Placental epithelial cell (primary cell): Measurements from ENCODE around the gene FOXK1. TPM values are rescaled to one million over a fixed set of nuclear protein-coding genes. Genes with fewer than 3 reads are reported as not detected.

ENCODE experiments used
- small RNA-seq: library from RNA; depleted of rRNA; stranded (forward); fragments of <200 nt; gene quantifications from one replicate; pipeline ENCODE3, GENCODE V24; 2012
- total RNA-seq: library from RNA; depleted of rRNA; stranded (reverse); fragments of >200 nt; gene quantifications from 2 replicates; pipeline ENCODE4 v1.2.3, GENCODE V29; 2012

FOXK1 gene
- 18.1 and 18.5 TPM in 2 replicates for total RNA-seq

DNA sequence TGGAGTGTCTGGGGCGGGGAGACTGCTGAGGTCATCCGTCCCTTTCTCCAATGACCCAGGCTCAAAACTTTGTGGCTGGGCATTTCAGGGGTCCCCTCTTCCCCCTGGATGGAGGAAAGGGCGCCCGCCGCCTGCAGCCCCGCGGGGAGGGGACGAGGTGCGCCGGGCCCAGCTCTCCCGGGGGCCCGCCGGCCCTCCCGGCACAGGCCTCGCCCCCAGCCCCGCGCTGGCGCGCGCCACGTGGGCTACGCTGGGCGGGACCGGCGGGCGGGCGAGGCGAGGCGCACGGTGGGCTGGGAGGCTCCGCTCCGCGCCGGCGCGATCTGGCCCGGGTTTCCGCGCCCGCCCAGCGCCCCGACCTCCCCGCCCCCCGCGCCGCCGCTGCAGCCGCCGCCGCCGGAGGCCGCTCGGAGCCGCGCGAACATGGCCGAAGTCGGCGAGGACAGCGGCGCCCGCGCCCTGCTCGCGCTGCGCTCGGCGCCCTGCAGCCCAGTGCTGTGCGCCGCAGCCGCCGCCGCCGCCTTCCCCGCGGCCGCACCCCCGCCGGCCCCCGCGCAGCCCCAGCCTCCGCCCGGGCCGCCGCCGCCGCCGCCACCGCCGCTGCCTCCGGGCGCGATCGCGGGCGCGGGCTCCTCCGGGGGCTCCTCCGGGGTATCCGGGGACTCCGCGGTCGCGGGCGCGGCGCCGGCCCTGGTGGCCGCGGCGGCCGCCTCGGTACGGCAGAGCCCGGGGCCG, at the start of gene FOXK1:
Gene FOXK1 (plus strand): TSS at position 410 of the 735 bp plus-strand sequence. CDS start 14 bp downstream, at position 424.

DNA sequence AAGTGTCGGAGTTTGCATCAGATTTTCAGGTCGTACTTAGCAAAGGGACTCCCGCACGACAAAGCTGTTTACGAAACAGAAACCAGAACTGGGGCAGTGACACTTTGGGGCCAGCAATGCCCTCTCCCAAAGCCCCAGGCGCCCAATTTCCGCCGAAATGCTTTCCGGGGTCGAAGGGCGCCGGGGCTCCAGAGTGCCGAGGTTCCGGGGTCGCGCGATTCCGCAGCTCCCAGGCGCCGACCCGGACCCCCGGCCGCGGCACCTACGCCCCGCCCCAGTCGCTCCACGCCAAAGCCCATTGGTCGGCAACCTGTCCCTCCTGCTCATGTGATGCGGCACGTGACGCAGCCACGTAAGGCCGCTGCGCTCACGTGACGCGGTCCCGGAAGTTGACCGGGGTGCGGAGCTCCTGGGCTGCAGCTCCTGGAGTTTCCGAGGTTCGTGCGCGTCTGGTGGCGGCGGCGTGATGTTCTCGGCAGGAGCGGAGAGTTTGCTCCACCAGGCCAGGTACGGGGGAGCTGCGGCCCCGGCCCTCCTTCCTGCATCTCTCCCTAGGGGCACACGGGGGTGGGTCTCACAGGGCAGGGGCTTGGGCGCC, 93.3 kb downstream of the FOXK1 start, which contains the start of gene AP5Z1:
Gene AP5Z1 (plus strand): TSS at position 374 of the 598 bp plus-strand sequence. CDS start 93 bp downstream, at position 467.

Small RNA genes lying within 50 kb of the gene (small RNA-seq; reads per million reads assigned to genes)
- gene MIR4656 (not detected), gene RF00019 (not detected)

Other genes starting within 250 kb of the FOXK1 start
- 23.6 and 31.2 TPM in 2 replicates for gene AP5Z1, start 93.3 kb downstream of the FOXK1 start, total RNA-seq
- gene PAPOLB, start 179.7 kb downstream of the FOXK1 start, total RNA-seq, result not detected in 2 replicates
- under 0.01 TPM in 1 of 2 replicates, not detected in the other for gene RADIL, start 201.4 kb downstream of the FOXK1 start, total RNA-seq